Right lobe of liver (tissue), 4 donors: Measurements from ENCODE around the gene SEPTIN5.

ENCODE experiments used
- CTCF ChIP-seq, 4 donors: fragments of 200-600 bp in 3 of 4; fragments of 450-650 bp in 1 of 4; IDR thresholded peaks; one replicate each; pipeline versions ENCODE4 v1.5.1 to v1.8.0; 2016 to 2022; ENCODE audit warnings: antibody characterized with exemption in 4 of 4, mild to moderate bottlenecking in 2 of 4
- POLR2A ChIP-seq: fragments of 450-650 bp; IDR thresholded peaks from one replicate; pipeline ENCODE4 v1.6.1; 2017; ENCODE audit warnings: antibody characterized with exemption, mild to moderate bottlenecking
- donor health status: DM: no; HTN: no; CAD: no.
- donor health status: DM: no; HTN: no; CAD: no.
- donor health status: DM: no; HTN: yes; CAD: no.

GRCh38 chr22:19760951-19761724 lies 46.8 kb downstream of the SEPTIN5 start:
- TF ChIP-seq CTCF (IDR thresholded peaks at IDR 0.05) (no peak), POLR2A (no peak)
